Subcutaneous abdominal adipose tissue (tissue), 5 donors: ENCODE measurements around the gene SNX7.

ENCODE experiments used
- H3K27ac ChIP-seq: one replicate; pipeline ENCODE4 v1.7.0; 2013; ENCODE audit warnings: low read depth, mild to moderate bottlenecking, inconsistent platforms, low read length, moderate library complexity
- H3K27me3 ChIP-seq, 5 donors: one replicate each; pipeline ENCODE4 v1.7.0; 2013; ENCODE audit warnings: low read length in 5 of 5, inconsistent platforms in 1 of 5; ENCODE audit not compliant: control insufficient read depth in 5 of 5, insufficient read depth in 4 of 5
- H3K36me3 ChIP-seq, 5 donors: one replicate each; pipeline ENCODE4 v1.7.0; 2013; ENCODE audit warnings: low read length in 5 of 5; ENCODE audit not compliant: control insufficient read depth in 5 of 5, insufficient read depth in 5 of 5
- H3K4me1 ChIP-seq, 5 donors: one replicate each; pipeline ENCODE4 v1.7.0; 2013; ENCODE audit warnings: low read length in 5 of 5, mild to moderate bottlenecking in 3 of 5, moderate library complexity in 1 of 5; ENCODE audit not compliant: control insufficient read depth in 5 of 5, insufficient read depth in 5 of 5
- H3K4me3 ChIP-seq, 5 donors: one replicate each; pipeline ENCODE4 v1.7.0; 2013; ENCODE audit warnings: low read length in 5 of 5, low read depth in 1 of 5
- H3K9ac ChIP-seq, 5 donors: one replicate each; pipeline ENCODE4 v1.7.0; 2013; ENCODE audit warnings: low read length in 5 of 5, mild to moderate bottlenecking in 4 of 5, moderate library complexity in 3 of 5
- H3K9me3 ChIP-seq, 5 donors: one replicate each; pipeline ENCODE4 v1.7.0; 2013; ENCODE audit warnings: low read length in 5 of 5; ENCODE audit not compliant: control insufficient read depth in 5 of 5
- donor health status: healthy.
- donor health status: healthy.
- donor health status: healthy.
- donor health status: healthy.
- donor health status: healthy.

The SNX7 gene

GRCh38 chr1:98706173-98706843 is 44.8 kb downstream of the SNX7 start:
- Histone ChIP-seq H3K9me3 (no peaks in the 10 kb centered on the region), H3K36me3 (peaks cover 0 to 3% (median 0%) of the 10 kb centered on the region in 5 donors), H3K4me3 (no peak overlapping the region), H3K9ac (no peak overlapping the region), H3K4me1 (no peaks in the 10 kb centered on the region), H3K27ac (no peak overlapping the region), H3K27me3 (no peaks in the 10 kb centered on the region)

- no peaks in the 10 kb centered on the region for H3K9me3 ChIP-seq
- no peak overlapping the region for H3K27ac ChIP-seq
- H3K36me3 ChIP-seq: peaks cover 0 to 7% (median 3%) of the 10 kb centered on the region in 5 donors
- no peak overlapping the region for H3K9ac ChIP-seq
- no peak overlapping the region for H3K4me3 ChIP-seq
- H3K27me3 ChIP-seq: no peaks in the 10 kb centered on the region
- H3K4me1 ChIP-seq: no peaks in the 10 kb centered on the region
Measured at GRCh38 chr1:98707556-98707955, 46.0 kb downstream of the SNX7 start.

- peaks cover 0 to 7% (median 3%) of the 10 kb centered on the region in 5 donors for H3K36me3 ChIP-seq
- no peak overlapping the region for H3K4me3 ChIP-seq
- H3K9me3 ChIP-seq: no peaks in the 10 kb centered on the region
- H3K9ac ChIP-seq: no peak overlapping the region
- no peaks in the 10 kb centered on the region for H3K27me3 ChIP-seq
- H3K4me1 ChIP-seq: no peaks in the 10 kb centered on the region
- H3K27ac ChIP-seq: no peak overlapping the region
Measured at GRCh38 chr1:98709906-98710305, 48.4 kb downstream of the SNX7 start.

DNA sequence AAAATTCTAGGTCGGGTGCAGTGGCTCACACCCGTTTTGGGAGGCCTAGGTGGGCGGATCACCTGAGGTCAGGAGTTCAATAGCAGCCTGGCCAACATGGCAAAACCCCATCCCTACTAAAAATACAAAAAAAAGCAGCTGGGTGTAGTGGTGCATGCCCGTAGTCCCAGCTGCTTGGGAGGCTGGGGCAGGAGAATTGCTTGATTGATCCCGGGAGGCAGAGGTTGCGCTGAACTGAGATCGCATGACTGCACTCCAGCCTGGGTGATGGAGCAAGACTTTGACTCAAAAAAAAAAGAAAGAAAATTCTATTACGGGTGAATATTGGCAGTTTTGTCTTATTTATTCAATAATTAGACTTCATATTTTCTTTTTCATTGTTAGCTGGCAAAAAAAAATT is 62.1 kb downstream of the SNX7 start:
- H3K4me1 ChIP-seq: no peaks in the 10 kb centered on the region
- H3K9ac ChIP-seq: no peak overlapping the region
- H3K36me3 ChIP-seq: peaks cover 0 to 5% (median 0%) of the 10 kb centered on the region in 5 donors
- no peak overlapping the region for H3K4me3 ChIP-seq
- no peaks in the 10 kb centered on the region for H3K27me3 ChIP-seq
- no peak overlapping the region for H3K27ac ChIP-seq
- H3K9me3 ChIP-seq: no peaks in the 10 kb centered on the region

DNA sequence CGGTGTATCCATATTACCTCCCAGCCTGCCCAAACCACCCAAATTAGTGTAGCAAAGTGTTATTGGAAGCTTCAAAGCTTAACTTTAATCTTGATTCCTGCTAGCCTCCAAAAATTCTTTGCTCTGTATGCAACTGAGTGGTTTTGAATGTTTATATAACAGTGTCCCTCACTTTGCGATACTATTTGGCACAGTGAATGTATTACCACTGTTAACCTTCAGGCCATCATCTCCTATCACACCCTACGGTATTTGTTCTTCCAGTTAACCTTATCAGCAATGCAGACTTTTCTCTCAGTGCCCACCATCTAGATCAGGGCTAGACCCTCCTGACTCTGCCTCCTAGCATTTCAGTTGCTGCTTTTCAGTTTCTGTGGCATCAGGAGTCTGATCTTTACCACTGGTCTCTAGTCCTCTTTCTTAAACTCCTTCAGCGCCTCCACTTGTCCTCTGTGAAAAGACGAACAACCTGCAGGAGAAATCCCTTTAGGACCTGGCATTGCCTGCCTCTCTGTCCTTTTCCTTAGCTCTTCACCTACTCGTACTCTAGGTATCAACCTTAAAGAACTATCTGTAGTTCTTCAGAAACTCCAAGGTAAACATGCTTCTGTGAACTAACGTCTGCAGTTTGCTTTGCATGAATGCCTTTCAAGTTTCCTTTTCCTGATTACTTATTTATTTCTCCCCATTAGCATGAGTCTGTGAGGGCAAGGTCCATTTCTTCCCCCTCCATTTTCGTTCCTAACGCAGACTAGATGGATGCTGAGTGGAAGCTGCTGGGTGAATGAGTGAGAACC is 71.7 kb downstream of the SNX7 start:
- no peaks in the 10 kb centered on the region for H3K4me1 ChIP-seq
- no peak overlapping the region for H3K27ac ChIP-seq
- H3K4me3 ChIP-seq: no peak overlapping the region
- no peaks in the 10 kb centered on the region for H3K36me3 ChIP-seq
- H3K9ac ChIP-seq: no peak overlapping the region
- H3K27me3 ChIP-seq: no peaks in the 10 kb centered on the region
- H3K9me3 ChIP-seq: no peaks in the 10 kb centered on the region

- Histone ChIP-seq H3K9ac (no peak overlapping the region), H3K4me3 (no peak overlapping the region), H3K4me1 (no peaks in the 10 kb centered on the region), H3K27me3 (no peaks in the 10 kb centered on the region), H3K36me3 (no peaks in the 10 kb centered on the region), H3K27ac (no peak overlapping the region), H3K9me3 (no peaks in the 10 kb centered on the region)
Measured at GRCh38 chr1:98733782-98734112, 72.2 kb downstream of the SNX7 start.

- Histone ChIP-seq H3K9me3 (no peaks in the 10 kb centered on the region), H3K27ac (no peak overlapping the region), H3K4me3 (no peak overlapping the region), H3K27me3 (no peaks in the 10 kb centered on the region), H3K9ac (no peak overlapping the region), H3K36me3 (no peaks in the 10 kb centered on the region), H3K4me1 (no peaks in the 10 kb centered on the region)
Measured at GRCh38 chr1:98735756-98736155, 74.2 kb downstream of the SNX7 start.

DNA sequence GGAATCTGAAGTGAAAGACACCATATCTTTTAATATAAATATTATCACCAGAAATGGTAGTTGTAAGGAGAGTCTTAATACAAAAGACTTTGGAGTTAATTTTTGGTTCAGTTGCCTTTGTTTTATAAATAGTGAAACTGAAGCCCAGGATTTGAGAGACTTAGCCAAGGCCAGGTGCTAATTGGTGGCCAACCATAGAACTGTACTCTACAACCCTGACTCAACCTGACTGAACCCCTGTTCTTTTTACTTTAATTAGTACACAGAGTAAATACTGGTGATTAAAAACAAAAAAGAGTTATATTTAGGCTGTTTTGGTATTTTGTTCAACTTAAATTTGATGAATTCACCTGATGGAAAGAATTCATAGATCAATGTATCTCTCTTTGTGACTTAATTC is 76.3 kb downstream of the SNX7 start:
- H3K9me3 ChIP-seq: no peaks in the 10 kb centered on the region
- no peak overlapping the region for H3K4me3 ChIP-seq
- no peaks in the 10 kb centered on the region for H3K4me1 ChIP-seq
- no peaks in the 10 kb centered on the region for H3K36me3 ChIP-seq
- H3K27ac ChIP-seq: no peak overlapping the region
- no peaks in the 10 kb centered on the region for H3K27me3 ChIP-seq
- H3K9ac ChIP-seq: no peak overlapping the region

- no peaks in the 10 kb centered on the region for H3K27me3 ChIP-seq
- H3K4me1 ChIP-seq: no peaks in the 10 kb centered on the region
- no peak overlapping the region for H3K4me3 ChIP-seq
- no peak overlapping the region for H3K9ac ChIP-seq
- H3K36me3 ChIP-seq: no peaks in the 10 kb centered on the region
- H3K27ac ChIP-seq: no peak overlapping the region
- H3K9me3 ChIP-seq: no peaks in the 10 kb centered on the region
Measured at GRCh38 chr1:98739762-98740161, 78.2 kb downstream of the SNX7 start.

DNA sequence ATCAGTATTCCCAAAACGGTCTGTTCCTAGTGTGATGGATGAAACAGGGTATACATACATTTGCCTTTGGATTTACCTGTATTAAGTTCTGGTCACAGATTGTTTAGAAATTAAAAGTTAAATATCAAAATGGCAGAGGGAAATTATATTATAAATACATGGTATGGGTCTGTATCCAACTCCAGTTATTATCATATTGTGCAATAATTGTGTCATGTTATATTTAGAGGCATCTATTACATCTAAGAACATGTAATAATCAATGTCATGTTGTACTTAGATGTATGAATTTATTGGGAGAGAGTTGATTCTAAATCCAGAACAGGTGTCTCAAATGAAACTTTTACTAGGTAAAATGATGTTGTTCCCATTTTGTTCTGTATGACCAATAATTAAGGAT is 79.6 kb downstream of the SNX7 start:
- Histone ChIP-seq H3K4me1 (no peaks in the 10 kb centered on the region), H3K9ac (no peak overlapping the region), H3K27me3 (no peaks in the 10 kb centered on the region)

More for the DNA sequence above, 79.6 kb downstream of the SNX7 start:
- no peaks in the 10 kb centered on the region for H3K9me3 ChIP-seq
- no peak overlapping the region for H3K4me3 ChIP-seq
- no peaks in the 10 kb centered on the region for H3K36me3 ChIP-seq
- H3K27ac ChIP-seq: no peak overlapping the region
